H9 (cell line): Measurements from ENCODE around the gene TUT4. TPM values are rescaled to one million over a fixed set of nuclear protein-coding genes. Genes with fewer than 3 reads are reported as not detected.

ENCODE experiments used
- DNase-seq: peaks from one replicate; pipeline ENCODE4 v3.0.0-alpha.2; 2017
- H2AFZ ChIP-seq: one replicate; pipeline ENCODE4 v1.6.1; 2013; ENCODE audit warnings: mild to moderate bottlenecking, low read length, control low read depth, moderate library complexity
- H2AK5ac ChIP-seq: 2 replicates; pipeline ENCODE4 v1.6.1; 2013; ENCODE audit warnings: low read length, control low read depth, mixed read lengths; ENCODE audit not compliant: insufficient read length
- H2BK120ac ChIP-seq: one replicate; pipeline ENCODE4 v1.6.1; 2013; ENCODE audit warnings: low read depth, mild to moderate bottlenecking, low read length, control low read depth, inconsistent platforms; ENCODE audit not compliant: poor library complexity, severe bottlenecking
- H2BK12ac ChIP-seq: 2 replicates; pipeline ENCODE4 v1.6.1; 2013; ENCODE audit warnings: low read length, control low read depth, mixed read lengths, low read depth; ENCODE audit not compliant: insufficient read length
- H2BK15ac ChIP-seq: 2 replicates; pipeline ENCODE4 v1.6.1; 2013; ENCODE audit warnings: low read depth, low read length, control low read depth
- H2BK20ac ChIP-seq: one replicate; pipeline ENCODE4 v1.6.1; 2013; ENCODE audit warnings: low read depth, mild to moderate bottlenecking, low read length, control low read depth, inconsistent platforms; ENCODE audit not compliant: poor library complexity, severe bottlenecking
- H2BK5ac ChIP-seq: 2 replicates; pipeline ENCODE4 v1.6.1; 2013; ENCODE audit warnings: low read length, control low read depth, mixed read lengths; ENCODE audit not compliant: insufficient read length
- H3K14ac ChIP-seq: 2 replicates; pipeline ENCODE4 v1.6.1; 2013; ENCODE audit warnings: low read length, control low read depth; ENCODE audit not compliant: insufficient read depth
- H3K18ac ChIP-seq: 2 replicates; pipeline ENCODE4 v1.6.1; 2013; ENCODE audit warnings: low read depth, mild to moderate bottlenecking, mixed read lengths, low read length, control low read depth; ENCODE audit not compliant: insufficient read length
- H3K23ac ChIP-seq: 2 replicates; pipeline ENCODE4 v1.6.1; 2013; ENCODE audit warnings: low read length, control low read depth, mixed read lengths, low read depth; ENCODE audit not compliant: insufficient read length
- H3K23me2 ChIP-seq: 2 replicates; pipeline ENCODE4 v1.6.1; 2013; ENCODE audit warnings: low read depth, mild to moderate bottlenecking, mixed read lengths, low read length, control low read depth; ENCODE audit not compliant: insufficient read length, poor library complexity, severe bottlenecking
- H3K27ac ChIP-seq: 2 replicates; pipeline ENCODE4 v1.5.1; 2013; ENCODE audit warnings: low read length, control low read depth, mixed read lengths, low read depth; ENCODE audit not compliant: insufficient read length
- H3K27me3 ChIP-seq: 2 replicates; pipeline ENCODE4 v1.6.1; 2013; ENCODE audit warnings: low read length, control low read depth, inconsistent platforms; ENCODE audit not compliant: insufficient read depth
- H3K4ac ChIP-seq: 2 replicates; pipeline ENCODE4 v1.6.1; 2013; ENCODE audit warnings: low read depth, mild to moderate bottlenecking, control low read depth, inconsistent platforms, low read length, moderate library complexity
- H3K4me1 ChIP-seq: 2 replicates; pipeline ENCODE4 v1.6.1; 2013; ENCODE audit warnings: low read length, control low read depth, inconsistent platforms; ENCODE audit not compliant: insufficient read depth
- H3K4me2 ChIP-seq: 2 replicates; pipeline ENCODE4 v1.6.1; 2013; ENCODE audit warnings: low read length, control low read depth, mixed read lengths; ENCODE audit not compliant: insufficient read length, insufficient read depth
- H3K56ac ChIP-seq: 2 replicates; pipeline ENCODE4 v1.6.1; 2013; ENCODE audit warnings: low read depth, mild to moderate bottlenecking, mixed read lengths, low read length, control low read depth; ENCODE audit not compliant: insufficient read length
- H3K79me1 ChIP-seq: 2 replicates; pipeline ENCODE4 v1.6.1; 2013; ENCODE audit warnings: low read depth, mild to moderate bottlenecking, moderate library complexity, low read length, control low read depth, inconsistent platforms; ENCODE audit not compliant: insufficient read depth, poor library complexity, severe bottlenecking
- H3K79me2 ChIP-seq: 2 replicates; pipeline ENCODE4 v1.6.1; 2013; ENCODE audit warnings: low read length, control low read depth, inconsistent platforms; ENCODE audit not compliant: insufficient read depth
- H3K9ac ChIP-seq: 2 replicates; pipeline ENCODE4 v1.6.1; 2013; ENCODE audit warnings: low read length, control low read depth, mixed read lengths; ENCODE audit not compliant: insufficient read length; ENCODE audit errors: extremely low read depth
- H3K9me3 ChIP-seq: one replicate; pipeline ENCODE4 v1.6.1; 2013; ENCODE audit warnings: low read depth, low read length, inconsistent platforms; ENCODE audit not compliant: control insufficient read depth
- H3T11ph ChIP-seq: one replicate; pipeline ENCODE4 v1.6.1; 2013; ENCODE audit warnings: mild to moderate bottlenecking, low read length, control low read depth, inconsistent platforms
- H4K20me1 ChIP-seq: one replicate; pipeline ENCODE4 v1.6.1; 2013; ENCODE audit not compliant: control insufficient read depth, insufficient read length, insufficient read depth
- H4K5ac ChIP-seq: 2 replicates; pipeline ENCODE4 v1.6.1; 2013; ENCODE audit warnings: low read depth, mild to moderate bottlenecking, mixed read lengths, low read length, control low read depth; ENCODE audit not compliant: insufficient read length
- H4K8ac ChIP-seq: replicated peaks from 2 replicates; pipeline ENCODE4 v1.6.1; 2013; ENCODE audit warnings: low read length, control low read depth, mixed read lengths, low read depth; ENCODE audit not compliant: insufficient read length
- H4K91ac ChIP-seq: 2 replicates; pipeline ENCODE4 v1.6.1; 2013; ENCODE audit warnings: low read depth, mild to moderate bottlenecking, moderate library complexity, mixed read lengths, low read length, control low read depth; ENCODE audit not compliant: insufficient read length
- H3K27ac Mint-ChIP-seq, 3 experiments: 2 replicates in 2 of 3; 3 replicates in 1 of 3; pipeline ENCODE4 v1.8.0; 2020 to 2021; ENCODE audit warnings: mixed read lengths in 3 of 3, mild to moderate bottlenecking in 1 of 3, moderate library complexity in 1 of 3
- H3K27me3 Mint-ChIP-seq: 2 replicates; pipeline ENCODE4 v1.8.0; 2021; ENCODE audit warnings: low read depth, mild to moderate bottlenecking, moderate library complexity, mixed read lengths
- H3K36me3 Mint-ChIP-seq, 3 experiments: 2 replicates in 2 of 3; 3 replicates in 1 of 3; pipeline ENCODE4 v1.8.0; 2020 to 2021; ENCODE audit warnings: low read depth in 3 of 3, mixed read lengths in 3 of 3; ENCODE audit not compliant: insufficient read depth in 1 of 3
- H3K4me1 Mint-ChIP-seq, 2 experiments: 2 replicates each; pipeline ENCODE4 v1.8.0; 2020; ENCODE audit warnings: mixed read lengths in 2 of 2
- H3K4me3 Mint-ChIP-seq, 2 experiments: 2 replicates in 1 of 2; 3 replicates in 1 of 2; pipeline ENCODE4 v1.8.0; 2020 to 2021; ENCODE audit warnings: mild to moderate bottlenecking in 2 of 2, mixed read lengths in 2 of 2, moderate library complexity in 1 of 2
- H3K9me3 Mint-ChIP-seq, 2 experiments: 2 replicates in 1 of 2; 3 replicates in 1 of 2; pipeline ENCODE4 v1.8.0; 2020; ENCODE audit warnings: mild to moderate bottlenecking in 2 of 2, mixed read lengths in 2 of 2, moderate library complexity in 1 of 2
- WGBS: extraction: QIAGEN DNeasy Blood & Tissue Kit; methylation state at CpG from one replicate; pipeline ENCODE4 v1.1.7; 2013; ENCODE audit warnings: missing lambda C conversion rate, low lambda C conversion rate, mixed read lengths; ENCODE audit not compliant: insufficient read length; ENCODE audit errors: extremely low coverage; 5-methylcytosine and 5-hydroxymethylcytosine counted together
- total RNA-seq: library from RNA; stranded (reverse); gene quantifications from 2 replicates; pipeline ENCODE4 v1.2.1, GENCODE V29; 2021
- TF ChIP-seq, protein P1 (sequence below): fragments of 200-600 bp; sonication (generic); conservative IDR thresholded peaks from 3 replicates; pipeline ENCODE4 v1.8.0; 2021; ENCODE audit warnings: antibody characterized with exemption, mild to moderate bottlenecking

The TUT4 gene
- total RNA-seq, 1 experiment from 2014 or later, result 59.3 TPM

DNA sequence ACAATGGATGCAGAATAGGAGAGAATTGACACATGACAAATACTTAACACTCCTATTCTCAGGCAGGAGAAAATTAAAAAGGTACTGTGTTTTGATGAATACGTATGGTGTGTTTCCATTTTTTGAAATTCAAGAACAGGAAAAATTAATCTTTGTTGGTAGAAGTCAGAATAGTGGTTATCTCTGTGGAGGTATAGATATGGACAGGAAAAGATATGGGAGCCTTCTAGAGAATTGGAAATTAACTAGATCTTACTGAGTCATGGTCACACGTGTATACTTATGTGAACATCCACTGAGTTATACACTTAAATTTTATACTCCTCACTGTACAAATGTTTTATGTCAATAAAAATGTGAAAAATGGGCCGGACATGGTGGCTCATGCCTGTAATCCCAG is 9.9 kb upstream of the TUT4 start:
- no peak overlapping the region for H4K8ac ChIP-seq
- H3K4me1 Mint-ChIP-seq, result peaks cover 1 to 3% of the 10 kb centered on the region in 2 experiments
- H3K23me2 ChIP-seq, result no peaks in the 10 kb centered on the region
- no peak for DNase-seq
- peaks cover 2% of the 10 kb centered on the region in 2 experiments; a peak in 1 of 5 replicates for H3K9me3 Mint-ChIP-seq
- no peak overlapping the region for H2BK120ac ChIP-seq
- H2BK12ac ChIP-seq, result no peak overlapping the region
- H3K36me3 Mint-ChIP-seq, result no peaks in the 10 kb centered on the region
- H3K56ac ChIP-seq, result no peak overlapping the region
- H3K9me3 ChIP-seq, result no peaks in the 10 kb centered on the region
- H3K79me2 ChIP-seq, result no peaks in the 10 kb centered on the region
- TF ChIP-seq, protein P1, sequence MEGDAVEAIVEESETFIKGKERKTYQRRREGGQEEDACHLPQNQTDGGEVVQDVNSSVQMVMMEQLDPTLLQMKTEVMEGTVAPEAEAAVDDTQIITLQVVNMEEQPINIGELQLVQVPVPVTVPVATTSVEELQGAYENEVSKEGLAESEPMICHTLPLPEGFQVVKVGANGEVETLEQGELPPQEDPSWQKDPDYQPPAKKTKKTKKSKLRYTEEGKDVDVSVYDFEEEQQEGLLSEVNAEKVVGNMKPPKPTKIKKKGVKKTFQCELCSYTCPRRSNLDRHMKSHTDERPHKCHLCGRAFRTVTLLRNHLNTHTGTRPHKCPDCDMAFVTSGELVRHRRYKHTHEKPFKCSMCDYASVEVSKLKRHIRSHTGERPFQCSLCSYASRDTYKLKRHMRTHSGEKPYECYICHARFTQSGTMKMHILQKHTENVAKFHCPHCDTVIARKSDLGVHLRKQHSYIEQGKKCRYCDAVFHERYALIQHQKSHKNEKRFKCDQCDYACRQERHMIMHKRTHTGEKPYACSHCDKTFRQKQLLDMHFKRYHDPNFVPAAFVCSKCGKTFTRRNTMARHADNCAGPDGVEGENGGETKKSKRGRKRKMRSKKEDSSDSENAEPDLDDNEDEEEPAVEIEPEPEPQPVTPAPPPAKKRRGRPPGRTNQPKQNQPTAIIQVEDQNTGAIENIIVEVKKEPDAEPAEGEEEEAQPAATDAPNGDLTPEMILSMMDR, result no peak
- H2BK5ac ChIP-seq, result no peak overlapping the region
- no peaks in the 10 kb centered on the region for H3K79me1 ChIP-seq
- no peak overlapping the region for H3K27ac ChIP-seq
- no peaks in the 10 kb centered on the region for H4K20me1 ChIP-seq
- no peak overlapping the region for H3K4me3 Mint-ChIP-seq
- no peak overlapping the region for H4K91ac ChIP-seq
- no peak overlapping the region for H2AK5ac ChIP-seq
- no peaks in the 10 kb centered on the region for H3K4me1 ChIP-seq
- no peak overlapping the region for H3K23ac ChIP-seq
- H3K4ac ChIP-seq, result no peak overlapping the region
- H3K14ac ChIP-seq, result no peak overlapping the region
- no peak overlapping the region for H2BK20ac ChIP-seq
- H2BK15ac ChIP-seq, result no peak overlapping the region
- no peak overlapping the region for H3K18ac ChIP-seq
- H3K9ac ChIP-seq, result no peak overlapping the region
- peaks cover 2% of the 10 kb centered on the region; the same call in 1 of the 2 replicates for H3K27me3 Mint-ChIP-seq
- H4K5ac ChIP-seq, result no peak overlapping the region
- WGBS, result 100% methylated on average over 1 of the region's 3 CpGs
- no peaks in the 10 kb centered on the region for H3K27me3 ChIP-seq
- H3T11ph ChIP-seq, result no peak overlapping the region
- no peak overlapping the region for H2AFZ ChIP-seq
- no peak overlapping the region for H3K27ac Mint-ChIP-seq
- no peak overlapping the region for H3K4me2 ChIP-seq
